Activated naive CD8-positive, alpha-beta T cell treated with anti-CD3 and anti-CD28 coated beads for 36 hours (primary cell): ENCODE measurements around the gene NSUN6. TPM values are rescaled to one million over a fixed set of nuclear protein-coding genes. Genes with fewer than 3 reads are reported as not detected.

ENCODE experiments used
- DNase-seq: peaks from one replicate; pipeline ENCODE4 v3.0.0; 2021
- H3K27ac Mint-ChIP-seq: one replicate; pipeline ENCODE4 v1.8.0; 2022; ENCODE audit warnings: mild to moderate bottlenecking, moderate library complexity, mixed read lengths
- H3K27me3 Mint-ChIP-seq: one replicate; pipeline ENCODE4 v1.8.0; 2022; ENCODE audit warnings: mild to moderate bottlenecking, mixed read lengths
- H3K36me3 Mint-ChIP-seq: one replicate; pipeline ENCODE4 v1.8.0; 2021; ENCODE audit warnings: mild to moderate bottlenecking, mixed read lengths
- H3K4me1 Mint-ChIP-seq: one replicate; pipeline ENCODE4 v1.8.0; 2021; ENCODE audit warnings: mixed read lengths
- H3K4me3 Mint-ChIP-seq: one replicate; pipeline ENCODE4 v1.8.0; 2022; ENCODE audit warnings: mild to moderate bottlenecking, moderate library complexity, mixed read lengths
- H3K9me3 Mint-ChIP-seq: one replicate; pipeline ENCODE4 v1.8.0; 2022; ENCODE audit warnings: mixed read lengths
- total RNA-seq, 2 experiments: library from RNA; stranded (reverse); gene quantifications; one replicate each; pipeline ENCODE4 v1.2.3, GENCODE V29; 2021

The NSUN6 gene
- total RNA-seq, 2 experiments from 2014 or later = 13.0 to 15.5 TPM

DNA sequence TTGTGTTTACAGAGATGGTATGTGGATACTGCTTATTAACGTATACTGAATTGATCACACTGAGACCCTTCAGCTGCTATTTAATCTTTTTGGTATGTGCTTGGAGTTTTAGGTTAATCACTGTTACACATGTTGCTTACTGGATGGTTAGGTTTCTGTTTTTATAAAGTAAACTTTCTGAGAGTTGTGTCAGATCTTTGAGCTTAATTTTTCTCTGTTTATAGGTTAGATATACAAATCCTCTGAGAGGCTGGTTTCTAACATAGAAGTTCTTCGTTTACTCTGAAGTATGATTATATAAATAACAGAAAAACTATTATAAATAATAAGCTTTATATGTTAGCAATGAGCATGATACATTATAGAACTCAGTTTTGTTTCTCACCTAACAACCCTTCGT, 123.1 kb downstream of the NSUN6 start:
- H3K27me3 Mint-ChIP-seq = no peaks in the 10 kb centered on the region

DNA sequence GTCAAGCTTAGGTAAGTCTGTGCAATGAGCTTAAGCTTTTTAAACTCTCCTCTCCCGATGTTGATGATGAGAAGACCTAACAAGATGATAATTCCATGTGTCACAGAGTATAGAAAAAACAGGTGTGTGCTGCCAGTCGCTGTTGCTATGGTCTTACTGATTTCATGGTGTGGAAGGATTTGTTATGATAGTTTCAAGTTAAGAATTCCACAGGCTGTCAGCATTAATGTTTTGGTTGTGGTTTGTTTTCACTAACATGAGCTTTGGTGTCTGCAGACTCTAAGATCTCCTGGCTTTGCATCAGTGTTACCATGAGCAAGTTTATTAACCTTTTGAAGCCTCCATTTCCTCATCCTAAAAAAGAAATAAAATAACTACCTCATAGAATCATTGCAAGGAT, 123.7 kb downstream of the NSUN6 start:
- Mint-ChIP-seq H3K27me3 (no peaks in the 10 kb centered on the region), H3K9me3 (peaks cover 8% of the 10 kb centered on the region), H3K27ac (no peak overlapping the region), H3K36me3 (peaks cover 31% of the 10 kb centered on the region), H3K4me1 (no peaks in the 10 kb centered on the region), H3K4me3 (no peak overlapping the region)
- DNase-seq = no peak

More for the DNA sequence above, 123.1 kb downstream of the NSUN6 start:
- H3K9me3 Mint-ChIP-seq = peaks cover 8% of the 10 kb centered on the region
- no peaks in the 10 kb centered on the region for H3K4me1 Mint-ChIP-seq
- H3K36me3 Mint-ChIP-seq = peaks cover 36% of the 10 kb centered on the region
- no peak for DNase-seq
- no peak overlapping the region for H3K27ac Mint-ChIP-seq
- no peak overlapping the region for H3K4me3 Mint-ChIP-seq

DNA sequence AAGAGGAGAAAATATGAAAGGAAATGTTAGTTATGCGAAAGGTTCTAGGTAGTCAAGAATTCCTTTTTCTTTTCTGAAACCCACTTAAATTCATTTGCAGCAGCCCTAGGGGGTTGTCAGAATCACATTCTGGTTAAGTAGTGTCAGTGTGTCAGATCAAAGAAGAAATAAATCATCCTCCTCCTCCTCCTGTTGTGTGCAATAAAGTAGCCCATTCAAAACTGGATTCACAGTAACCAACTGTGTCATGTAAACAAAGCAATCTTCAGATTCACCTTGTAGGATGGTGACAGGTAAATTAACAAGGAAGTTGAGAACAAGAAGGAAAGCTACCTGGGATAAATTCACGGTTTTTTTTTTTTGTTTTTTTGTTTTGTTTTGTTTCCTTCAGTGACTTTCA, 127.5 kb downstream of the NSUN6 start:
- Mint-ChIP-seq H3K9me3 (peaks cover 8% of the 10 kb centered on the region), H3K27me3 (no peaks in the 10 kb centered on the region), H3K36me3 (peaks cover 6% of the 10 kb centered on the region), H3K4me1 (no peaks in the 10 kb centered on the region), H3K4me3 (no peak overlapping the region), H3K27ac (no peak overlapping the region)
- DNase-seq = no peak

DNA sequence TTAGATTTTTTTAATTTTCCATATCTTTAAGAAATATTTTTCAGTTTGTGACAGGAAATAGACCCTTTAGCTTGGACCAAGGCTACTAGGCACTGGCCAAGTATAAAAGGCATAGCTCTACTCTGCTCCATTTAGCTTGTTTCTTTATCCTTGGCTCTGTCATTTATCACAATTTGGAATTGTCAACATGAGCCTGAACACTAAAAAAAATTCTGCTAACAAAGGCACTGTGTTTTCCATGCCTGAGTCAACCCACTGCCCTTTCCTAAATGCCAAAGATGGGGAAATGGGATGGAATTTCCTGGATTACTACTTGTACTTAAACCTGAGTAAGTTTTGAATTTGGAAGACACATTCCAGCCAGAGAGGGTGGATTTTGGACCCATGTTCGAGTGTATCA, 128.4 kb downstream of the NSUN6 start:
- Mint-ChIP-seq H3K27ac (no peak overlapping the region), H3K27me3 (no peaks in the 10 kb centered on the region), H3K4me3 (no peak overlapping the region), H3K9me3 (peaks cover 8% of the 10 kb centered on the region), H3K4me1 (no peaks in the 10 kb centered on the region), H3K36me3 (peaks cover 6% of the 10 kb centered on the region)
- DNase-seq = no peak

DNA sequence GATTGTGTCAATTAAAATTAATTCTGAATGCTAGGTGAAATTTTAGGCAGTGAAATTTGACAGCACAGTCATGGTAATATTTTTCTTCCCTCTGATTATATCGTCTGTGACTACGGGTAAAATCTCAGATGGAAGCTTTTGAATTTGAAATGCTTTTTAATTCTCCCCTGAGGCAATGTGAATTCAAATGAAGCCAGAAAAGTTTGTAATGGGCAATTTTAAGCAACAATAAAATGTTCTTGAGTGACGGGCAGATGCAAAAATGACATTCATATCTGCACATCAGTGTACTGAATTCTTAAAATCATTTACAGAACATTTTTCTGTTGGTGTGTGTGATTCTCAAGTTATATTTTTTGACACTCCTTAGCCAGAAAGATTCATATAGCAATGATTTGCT, 134.5 kb downstream of the NSUN6 start:
- Mint-ChIP-seq H3K4me1 (no peaks in the 10 kb centered on the region), H3K27me3 (no peaks in the 10 kb centered on the region), H3K9me3 (peaks cover 15% of the 10 kb centered on the region), H3K4me3 (no peak overlapping the region), H3K36me3 (peaks cover 26% of the 10 kb centered on the region), H3K27ac (no peak overlapping the region)
- DNase-seq = no peak

DNA sequence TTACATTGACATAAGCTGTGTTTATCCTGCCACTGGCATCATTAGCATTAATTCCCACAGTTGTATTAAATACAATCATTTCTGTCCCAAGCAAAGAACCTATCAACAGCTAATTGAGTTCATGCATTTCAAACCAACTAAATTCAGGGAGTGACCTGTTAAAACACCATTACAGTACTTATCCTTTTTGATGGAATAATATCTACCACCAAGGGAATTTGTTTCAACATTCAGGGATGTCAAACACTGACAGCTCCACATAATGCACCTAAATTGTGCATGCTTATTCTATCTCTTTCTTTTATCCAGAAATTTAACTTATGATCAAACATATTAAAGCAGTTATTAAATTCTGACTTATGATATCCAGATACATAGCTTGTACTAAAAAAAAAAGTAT, 136.8 kb downstream of the NSUN6 start:
- Mint-ChIP-seq H3K4me1 (no peaks in the 10 kb centered on the region), H3K27ac (no peak overlapping the region), H3K27me3 (no peaks in the 10 kb centered on the region), H3K36me3 (peaks cover 27% of the 10 kb centered on the region), H3K4me3 (no peak overlapping the region), H3K9me3 (peaks cover 10% of the 10 kb centered on the region)
- no peak for DNase-seq

DNA sequence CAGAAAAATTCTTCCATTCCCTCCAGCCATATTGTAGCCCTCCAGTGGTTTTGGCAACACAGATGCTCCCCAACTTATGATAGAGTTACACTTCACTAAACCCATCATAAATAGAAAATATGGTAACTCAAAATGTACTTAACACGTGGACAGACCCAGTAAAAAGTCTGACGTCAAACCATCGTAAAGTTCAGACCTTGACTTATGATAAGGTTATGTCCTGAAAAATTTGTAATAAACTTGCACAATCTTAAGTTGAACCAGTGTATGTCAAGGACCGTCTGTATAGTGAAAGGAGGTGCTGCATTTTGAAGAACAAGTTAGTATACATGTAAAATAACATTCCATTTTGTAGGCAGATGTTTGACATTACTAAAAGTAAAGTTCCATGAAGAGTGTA, 142.8 kb downstream of the NSUN6 start:
- no peaks in the 10 kb centered on the region for H3K4me1 Mint-ChIP-seq
- no peak overlapping the region for H3K4me3 Mint-ChIP-seq
- no peaks in the 10 kb centered on the region for H3K27me3 Mint-ChIP-seq
- H3K9me3 Mint-ChIP-seq = peaks cover 10% of the 10 kb centered on the region
- H3K27ac Mint-ChIP-seq = no peak overlapping the region
- no peak for DNase-seq
- H3K36me3 Mint-ChIP-seq = peaks cover 18% of the 10 kb centered on the region

DNA sequence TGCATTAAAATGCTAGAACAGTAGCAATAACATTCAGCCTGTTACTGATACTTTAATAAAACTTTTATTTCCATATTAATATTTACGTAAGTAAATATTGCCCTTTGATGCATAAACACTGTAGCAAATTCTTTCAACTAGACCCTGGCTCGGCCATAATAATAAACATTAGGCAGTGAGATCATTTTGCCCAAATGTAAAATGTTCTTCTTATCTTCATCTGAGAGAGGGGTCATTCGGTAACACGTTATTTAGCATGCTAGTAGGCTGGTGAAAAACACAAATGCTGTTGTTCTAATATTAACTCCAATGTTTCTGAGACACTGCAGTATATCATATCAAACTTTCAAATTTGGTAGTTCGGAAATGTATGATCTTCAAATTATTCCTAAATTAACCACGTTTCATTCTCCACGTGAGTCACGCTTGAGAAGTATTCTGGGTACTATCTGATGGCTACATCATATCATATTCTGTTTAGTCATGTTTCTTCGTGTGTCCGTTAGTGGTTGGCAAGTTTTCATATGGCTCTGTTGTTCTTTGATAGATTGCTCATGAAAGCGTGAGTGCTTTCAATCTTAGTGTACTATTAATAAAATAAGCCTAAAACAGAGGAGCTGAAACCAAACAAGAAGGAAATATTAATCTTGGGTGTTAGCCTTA, 145.8 kb downstream of the NSUN6 start:
- no peaks in the 10 kb centered on the region for H3K4me1 Mint-ChIP-seq
- peaks cover 18% of the 10 kb centered on the region for H3K27me3 Mint-ChIP-seq

DNA sequence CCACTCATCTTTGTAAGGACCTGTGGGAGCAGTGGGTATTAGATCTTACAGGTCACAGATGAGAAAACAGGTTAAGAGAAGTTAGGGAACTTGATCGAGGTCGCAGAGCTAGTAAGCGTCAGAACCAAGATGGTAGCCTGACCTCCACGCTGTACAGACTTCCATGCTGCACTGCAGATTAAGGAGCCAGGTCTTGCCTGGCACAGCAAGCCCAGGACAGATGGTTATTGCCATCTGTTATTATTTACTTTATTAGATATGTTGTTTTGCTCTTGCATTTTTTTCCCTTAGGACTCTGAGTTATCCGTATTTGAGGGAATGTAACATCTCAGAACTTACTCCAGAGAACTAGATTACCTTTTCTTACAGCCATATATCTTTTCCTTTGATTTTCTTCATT, 147.2 kb downstream of the NSUN6 start:
- H3K27ac Mint-ChIP-seq = no peak overlapping the region
- peaks cover 25% of the 10 kb centered on the region for H3K27me3 Mint-ChIP-seq
- H3K9me3 Mint-ChIP-seq = no peaks in the 10 kb centered on the region
- no peaks in the 10 kb centered on the region for H3K36me3 Mint-ChIP-seq
- no peak overlapping the region for H3K4me3 Mint-ChIP-seq
- no peaks in the 10 kb centered on the region for H3K4me1 Mint-ChIP-seq
- DNase-seq = no peak

More for the DNA sequence above, 145.8 kb downstream of the NSUN6 start:
- Mint-ChIP-seq H3K9me3 (no peaks in the 10 kb centered on the region), H3K36me3 (no peaks in the 10 kb centered on the region), H3K4me3 (no peak overlapping the region), H3K27ac (no peak overlapping the region)
- no peak for DNase-seq

DNA sequence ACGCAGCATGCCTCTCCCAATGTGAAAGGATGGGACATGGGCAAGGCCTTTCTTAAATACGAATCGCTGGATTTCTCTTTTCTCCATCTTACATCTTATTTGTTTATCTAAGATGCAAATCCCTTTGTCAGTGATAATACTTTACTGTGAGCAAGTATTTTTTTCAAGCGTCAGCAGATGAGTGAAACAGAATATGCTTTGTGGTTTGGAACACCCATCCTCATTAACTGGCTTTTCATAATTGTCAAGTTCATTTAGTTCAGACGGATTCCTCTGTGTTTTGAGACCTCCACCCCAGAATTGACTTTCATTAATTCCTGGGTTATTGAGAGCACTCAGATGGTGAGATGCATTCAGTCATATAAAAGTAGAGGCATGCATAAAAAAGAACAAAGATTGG, 149.8 kb downstream of the NSUN6 start:
- H3K27ac Mint-ChIP-seq = no peak overlapping the region
- H3K9me3 Mint-ChIP-seq = no peaks in the 10 kb centered on the region
- H3K4me3 Mint-ChIP-seq = no peak overlapping the region
- no peaks in the 10 kb centered on the region for H3K4me1 Mint-ChIP-seq
- peaks cover 28% of the 10 kb centered on the region for H3K27me3 Mint-ChIP-seq
- H3K36me3 Mint-ChIP-seq = no peaks in the 10 kb centered on the region
- no peak for DNase-seq

DNA sequence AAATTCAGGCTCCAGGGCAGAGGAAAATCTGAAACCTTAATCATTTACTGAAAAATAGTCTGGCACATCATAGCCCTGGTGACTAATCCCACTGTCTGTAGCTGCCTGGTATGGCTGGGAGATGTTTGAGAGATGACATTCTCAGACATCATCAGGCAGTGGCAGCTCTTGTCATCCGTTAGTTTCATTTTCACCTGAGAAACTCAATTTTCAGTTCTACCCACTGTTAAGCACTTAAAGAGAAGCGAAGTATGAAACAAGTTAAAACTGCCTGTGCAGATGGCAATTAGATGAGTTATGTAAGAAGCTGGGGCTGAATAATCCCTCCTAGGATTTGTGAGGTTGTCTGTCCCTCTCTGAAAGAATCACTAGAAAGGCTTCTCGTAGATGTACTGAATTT, 150.2 kb downstream of the NSUN6 start:
- no peaks in the 10 kb centered on the region for H3K36me3 Mint-ChIP-seq
- H3K27me3 Mint-ChIP-seq = peaks cover 28% of the 10 kb centered on the region
- no peak overlapping the region for H3K27ac Mint-ChIP-seq
- no peak overlapping the region for H3K4me3 Mint-ChIP-seq
- DNase-seq = no peak
- no peaks in the 10 kb centered on the region for H3K4me1 Mint-ChIP-seq
- H3K9me3 Mint-ChIP-seq = no peaks in the 10 kb centered on the region

DNA sequence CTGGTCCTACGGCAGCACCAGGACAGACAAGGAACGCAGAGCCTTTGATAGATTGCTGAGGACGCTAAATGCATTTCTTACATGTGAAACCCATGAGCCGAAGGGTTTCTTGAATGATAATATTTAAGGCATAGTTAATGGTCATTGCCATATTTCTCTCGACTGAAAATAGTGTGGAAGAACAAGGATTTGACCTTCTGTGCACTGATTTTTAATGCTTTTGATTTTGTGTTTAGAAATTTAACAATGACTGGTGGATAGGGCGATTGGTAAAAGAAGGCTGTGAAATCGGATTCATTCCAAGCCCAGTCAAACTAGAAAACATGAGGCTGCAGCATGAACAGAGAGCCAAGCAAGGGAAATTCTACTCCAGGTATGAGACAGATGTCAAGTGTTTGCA, 150.8 kb downstream of the NSUN6 start:
- Mint-ChIP-seq H3K9me3 (no peaks in the 10 kb centered on the region), H3K4me3 (no peak overlapping the region), H3K27ac (no peak overlapping the region), H3K4me1 (no peaks in the 10 kb centered on the region), H3K36me3 (no peaks in the 10 kb centered on the region), H3K27me3 (peaks cover 28% of the 10 kb centered on the region)
- DNase-seq = no peak

DNA sequence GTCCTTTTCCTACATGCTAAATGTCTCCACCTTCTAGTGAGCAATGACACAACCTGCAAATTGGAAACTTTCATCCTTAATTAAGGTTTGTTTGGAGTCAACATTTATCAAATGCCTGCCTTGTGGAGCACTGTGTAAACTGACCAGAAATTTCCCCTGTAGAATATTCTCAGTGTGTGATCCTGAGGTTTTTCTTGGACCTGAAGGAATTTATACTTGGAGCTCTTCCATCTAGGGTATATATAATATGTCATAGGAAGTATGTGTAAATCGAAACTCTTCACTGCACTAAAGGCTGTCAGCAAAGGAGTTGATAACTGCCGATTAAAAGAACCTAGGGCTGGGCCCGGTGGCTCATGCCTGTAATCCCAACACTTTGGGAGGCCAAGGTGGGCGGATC, 152.4 kb downstream of the NSUN6 start:
- Mint-ChIP-seq H3K9me3 (no peaks in the 10 kb centered on the region), H3K27ac (no peak overlapping the region), H3K36me3 (no peaks in the 10 kb centered on the region), H3K4me3 (no peak overlapping the region), H3K27me3 (peaks cover 28% of the 10 kb centered on the region), H3K4me1 (no peaks in the 10 kb centered on the region)
- DNase-seq = no peak

DNA sequence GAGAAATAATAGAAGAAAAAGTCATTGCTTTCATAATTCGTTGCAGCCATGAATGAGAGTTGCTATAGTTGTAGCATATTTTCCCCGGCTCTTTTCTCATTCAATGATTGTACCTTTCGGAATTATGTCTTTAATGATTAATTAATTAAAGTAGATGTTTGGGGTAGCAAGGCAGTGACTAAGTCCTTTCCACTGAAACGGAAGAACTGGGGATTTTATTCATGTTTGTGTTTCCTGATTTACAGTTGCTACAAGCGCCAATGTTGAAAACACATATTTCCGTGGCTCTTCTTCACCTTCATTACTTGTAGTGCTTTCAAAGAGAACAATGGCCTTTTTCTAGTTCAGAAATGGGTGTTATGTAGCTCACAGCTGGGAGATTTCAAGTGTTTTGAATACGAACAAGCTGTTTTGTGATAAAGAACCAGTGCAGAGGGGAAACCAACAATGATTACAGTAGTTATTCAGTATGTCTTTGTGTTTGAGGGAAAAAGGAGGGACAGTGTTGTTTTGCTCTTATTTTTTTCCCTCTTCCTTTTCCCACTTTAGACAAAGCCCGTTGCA, 153.5 kb downstream of the NSUN6 start:
- no peaks in the 10 kb centered on the region for H3K36me3 Mint-ChIP-seq
- no peak overlapping the region for H3K4me3 Mint-ChIP-seq
- H3K27ac Mint-ChIP-seq = no peak overlapping the region
- H3K4me1 Mint-ChIP-seq = no peaks in the 10 kb centered on the region
- H3K27me3 Mint-ChIP-seq = peaks cover 26% of the 10 kb centered on the region
- DNase-seq = no peak
- no peaks in the 10 kb centered on the region for H3K9me3 Mint-ChIP-seq
